SK-N-SH (cell line): ENCODE results near the gene MAPKAPK3. TPM values are rescaled to one million over a fixed set of nuclear protein-coding genes. Genes with fewer than 3 reads are reported as not detected.

ENCODE experiments used
- CTCF ChIA-PET: fragments of 300-600, 350-600 bp; formaldehyde crosslinking; extraction: SDS; loops from one replicate; lab custom pipeline; 2021; lab: Yijun Ruan, JAX
- POLR2A ChIA-PET: fragments of 350-600 bp; sonication (Branson Sonifier 250); formaldehyde crosslinking; extraction: SDS; loops from one replicate; lab custom pipeline; 2020; ENCODE audit warnings: antibody characterized with exemption, inconsistent platforms; lab: Yijun Ruan, JAX
- DNase-seq: peaks from one replicate; pipeline ENCODE4 v3.0.0; 2012
- H2AFZ ChIP-seq: fragments of 200-600 bp; sonication (generic); 2 replicates; pipeline ENCODE4 v1.8.1; 2016; ENCODE audit warnings: antibody characterized with exemption, mild to moderate bottlenecking, low read depth
- H3F3A ChIP-seq: fragments of 200-600 bp; sonication (generic); replicated peaks from 2 replicates; pipeline ENCODE3; 2016; ENCODE audit warnings: antibody characterized with exemption, mild to moderate bottlenecking; ENCODE audit not compliant: insufficient read depth
- H3K27ac ChIP-seq, 2 experiments: fragments of 200-500 bp in 1 of 2; fragments of 200-600 bp in 1 of 2; sonication (Bioruptor generic) in 1 of 2; sonication (generic), shearing (Covaris generic) in 1 of 2; 2 replicates each; pipeline versions ENCODE4 v1.5.1 to v1.6.1; 2014 to 2016; ENCODE audit warnings: low read depth in 2 of 2, inconsistent platforms in 1 of 2, low read length in 1 of 2, mild to moderate bottlenecking in 1 of 2, mixed read lengths in 1 of 2
- H3K27me3 ChIP-seq: fragments of 200-600 bp; sonication (generic), shearing (Covaris generic); 2 replicates; pipeline ENCODE4 v1.6.1; 2016; ENCODE audit warnings: mixed run types; ENCODE audit not compliant: insufficient read depth
- H3K36me3 ChIP-seq, 2 experiments: fragments of 200-500 bp in 1 of 2; fragments of 200-600 bp in 1 of 2; sonication (Bioruptor generic) in 1 of 2; sonication (generic) in 1 of 2; replicated peaks in 1 of 2; 2 replicates each; pipeline versions ENCODE3 to v1.5.1; 2014 to 2016; ENCODE audit warnings: low read length in 1 of 2, mild to moderate bottlenecking in 1 of 2; ENCODE audit not compliant: insufficient read depth in 2 of 2, control insufficient read depth in 1 of 2
- H3K4me1 ChIP-seq, 2 experiments: fragments of 200-500 bp in 1 of 2; fragments of 200-600 bp in 1 of 2; sonication (Bioruptor generic) in 1 of 2; sonication (generic), shearing (Covaris generic) in 1 of 2; 2 replicates each; pipeline versions ENCODE4 v1.5.1 to v1.6.1; 2014 to 2016; ENCODE audit warnings: low read depth in 1 of 2, low read length in 1 of 2, mixed run types in 1 of 2; ENCODE audit not compliant: insufficient read depth in 2 of 2, control insufficient read depth in 1 of 2
- H3K4me2 ChIP-seq: fragments of 200-600 bp; sonication (generic), shearing (Covaris generic); 2 replicates; pipeline ENCODE4 v1.6.1; 2017; ENCODE audit warnings: mixed run types
- H3K4me3 ChIP-seq, 2 experiments: fragments of 200-500 bp in 1 of 2; fragments of 200-600 bp in 1 of 2; sonication (Bioruptor generic) in 1 of 2; sonication (generic), shearing (Covaris generic) in 1 of 2; 2 replicates each; pipeline versions ENCODE4 v1.5.1 to v1.8.1; 2014 to 2016; ENCODE audit warnings: low read depth in 2 of 2, inconsistent platforms in 1 of 2, low read length in 1 of 2, mild to moderate bottlenecking in 1 of 2, mixed read lengths in 1 of 2, moderate library complexity in 1 of 2
- H3K79me2 ChIP-seq: fragments of 200-600 bp; sonication (generic); 2 replicates; pipeline ENCODE4 v1.8.1; 2017; ENCODE audit warnings: mild to moderate bottlenecking; ENCODE audit not compliant: insufficient read depth
- H3K9ac ChIP-seq: fragments of 200-600 bp; sonication (generic); 2 replicates; pipeline ENCODE4 v1.6.1; 2017; ENCODE audit warnings: mixed run types
- H3K9me2 ChIP-seq: fragments of 200-600 bp; sonication (generic); 2 replicates; pipeline ENCODE4 v1.6.1; 2017; ENCODE audit warnings: mixed run types
- H3K9me3 ChIP-seq: fragments of 200-600 bp; sonication (generic); 2 replicates; pipeline ENCODE4 v1.6.1; 2017; ENCODE audit warnings: mixed run types, mild to moderate bottlenecking, moderate library complexity
- H4K20me1 ChIP-seq: fragments of 200-600 bp; sonication (generic); 2 replicates; pipeline ENCODE4 v1.6.1; 2017; ENCODE audit warnings: mild to moderate bottlenecking, mixed run types; ENCODE audit not compliant: insufficient read depth
- CTCF ChIP-seq: fragments of 200-600 bp; sonication (generic); IDR thresholded peaks from 2 replicates; pipeline ENCODE4 v1.6.1; 2017; ENCODE audit warnings: antibody characterized with exemption, mild to moderate bottlenecking, moderate library complexity
- ELF1 ChIP-seq: IDR thresholded peaks from 2 replicates; pipeline ENCODE4 v1.4.0; 2012
- FOSL2 ChIP-seq: IDR thresholded peaks from 2 replicates; pipeline ENCODE4 v1.4.0; 2012; ENCODE audit warnings: low read depth, mild to moderate bottlenecking, moderate library complexity, borderline replicate concordance
- FOXJ3 ChIP-seq: sonication (generic); formaldehyde crosslinking; IDR thresholded peaks from 2 replicates; pipeline ENCODE4 v1.5.1; 2020; ENCODE audit warnings: mild to moderate bottlenecking, missing genetic modification reagents
- FOXM1 ChIP-seq: IDR thresholded peaks from 2 replicates; pipeline ENCODE4 v1.4.0; 2012; ENCODE audit warnings: low read depth, mild to moderate bottlenecking
- GATA2 ChIP-seq: sonication (generic); formaldehyde crosslinking; IDR thresholded peaks from 2 replicates; pipeline ENCODE4 v1.5.0; 2020; ENCODE audit warnings: mild to moderate bottlenecking, missing genetic modification reagents
- IRF3 ChIP-seq: fragments of 150-350 bp; IDR thresholded peaks from 2 replicates; pipeline ENCODE4 v1.6.1; 2016; ENCODE audit warnings: mild to moderate bottlenecking, low read depth, low read length
- MEF2A ChIP-seq: IDR thresholded peaks from 2 replicates; pipeline ENCODE4 v1.4.0; 2012; ENCODE audit warnings: low read depth, borderline replicate concordance
- NRF1 ChIP-seq: IDR thresholded peaks from 2 replicates; pipeline ENCODE4 v1.6.1; 2012; ENCODE audit warnings: low read depth, mild to moderate bottlenecking, low read length
- PBX3 ChIP-seq: IDR thresholded peaks from 2 replicates; pipeline ENCODE4; 2012
- RAD21 ChIP-seq: IDR thresholded peaks from 2 replicates; pipeline ENCODE4 v1.6.1; 2012; ENCODE audit warnings: mild to moderate bottlenecking, low read length
- RCOR1 ChIP-seq: fragments of 150-350 bp; IDR thresholded peaks from 2 replicates; pipeline ENCODE4 v1.6.1; 2017; ENCODE audit warnings: antibody characterized with exemption, low read length
- RFX5 ChIP-seq: IDR thresholded peaks from 2 replicates; pipeline ENCODE4 v1.6.1; 2012; ENCODE audit warnings: mild to moderate bottlenecking, improper control_type of control experiment, low read length
- RXRA ChIP-seq: IDR thresholded peaks from 2 replicates; pipeline ENCODE4 v1.4.0; 2012; ENCODE audit warnings: low read depth, mild to moderate bottlenecking, borderline replicate concordance
- SMC3 ChIP-seq: IDR thresholded peaks from 2 replicates; pipeline ENCODE4 v1.6.1; 2012; ENCODE audit warnings: low read depth, low read length, improper control_type of control experiment
- TCF12 ChIP-seq: IDR thresholded peaks from 2 replicates; pipeline ENCODE4 v1.4.0; 2012
- USF1 ChIP-seq: IDR thresholded peaks from 2 replicates; pipeline ENCODE4 v1.4.0; 2012; ENCODE audit warnings: low read depth, borderline replicate concordance
- USF2 ChIP-seq: fragments of 150-350 bp; IDR thresholded peaks from 2 replicates; pipeline ENCODE4 v1.6.1; 2017; ENCODE audit warnings: antibody characterized with exemption, low read length, low read depth, borderline replicate concordance
- YY1 ChIP-seq: IDR thresholded peaks from 2 replicates; pipeline ENCODE4 v1.4.0; 2012; ENCODE audit warnings: low read depth, mild to moderate bottlenecking
- ZBTB33 ChIP-seq: IDR thresholded peaks from 2 replicates; pipeline ENCODE4 v1.4.0; 2012; ENCODE audit warnings: low read depth, borderline replicate concordance
- WGBS: methylation state at CpG from one replicate; pipeline ENCODE4 v1.1.6; 2017; ENCODE audit warnings: low lambda C conversion rate; 5-methylcytosine and 5-hydroxymethylcytosine counted together
- polyA plus RNA-seq, 3 experiments: library from polyadenylated mRNA; depleted of rRNA; stranded (reverse); fragments of >200 nt; gene quantifications; 2 replicates each; pipeline ENCODE4 v1.2.3, GENCODE V29; 2012

Gene MAPKAPK3
- polyA plus RNA-seq, 1 of the 3 experiments (the other 2 are of a cell fraction), result 29.4 TPM

- POLR2A ChIA-PET, result no interaction called here
- no peak overlapping the region for H3K4me2 ChIP-seq
- no peak overlapping the region for H2AFZ ChIP-seq
- H4K20me1 ChIP-seq, result no peaks in the 10 kb centered on the region
- H3K79me2 ChIP-seq, result no peaks in the 10 kb centered on the region
- DNase-seq, result no peak
- no peaks in the 10 kb centered on the region for H3K9me3 ChIP-seq
- H3K4me3 ChIP-seq, result no peak overlapping the region
- no peak overlapping the region for H3K9ac ChIP-seq
- H3F3A ChIP-seq, result peaks cover 2% of the 10 kb centered on the region
- TF ChIP-seq ZBTB33 (no peak), IRF3 (no peak), GATA2 (CRISPR knock-in tag) (no peak), RXRA (no peak), RFX5 (no peak), CTCF (no peak), PBX3 (no peak), RAD21 (no peak), USF2 (no peak), FOSL2 (no peak), RCOR1 (no peak), FOXM1 (no peak), YY1 (no peak), FOXJ3 (CRISPR knock-in tag) (no peak), SMC3 (no peak), MEF2A (no peak), TCF12 (no peak), USF1 (no peak), ELF1 (no peak), NRF1 (no peak)
- 90% methylated on average over 5 of the region's 6 CpGs for WGBS
- H3K36me3 ChIP-seq, result peaks cover 0 to 14% of the 10 kb centered on the region in 2 experiments
- no peak overlapping the region; a peak in 1 of 4 replicates for H3K27ac ChIP-seq
- no peaks in the 10 kb centered on the region for H3K27me3 ChIP-seq
- no peaks in the 10 kb centered on the region; a peak in 1 of 4 replicates for H3K4me1 ChIP-seq
- CTCF ChIA-PET, result interaction anchor here (1.7 to 31.2 kb wide), 2 partner anchors 12 to 25 kb away, joined by 10 to 648 read pairs; partner anchors contain the start of genes CISH and MAPKAPK3
- H3K9me2 ChIP-seq, result no peaks in the 10 kb centered on the region
Observed at GRCh38 chr3:50583897-50584296, 33.1 kb upstream of the MAPKAPK3 start.
